ENCODE measurements around the gene ANKRD44.

DNA sequence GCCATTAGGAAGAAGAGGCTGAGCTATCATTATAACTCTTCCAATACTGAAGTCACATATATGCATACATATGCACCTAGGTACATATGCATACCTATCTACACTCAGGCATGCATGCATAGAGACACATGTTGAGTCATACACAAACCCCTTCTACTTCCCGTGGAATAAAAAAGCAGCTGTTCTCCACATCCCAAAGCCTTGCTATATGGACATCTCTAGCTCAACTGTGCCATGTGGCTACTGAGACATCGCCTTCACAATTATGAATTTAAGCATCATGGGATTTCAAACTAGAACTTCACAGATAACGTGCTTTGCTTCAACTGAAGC is 120.5 kb downstream of the ANKRD44 start:
- TF ChIP-seq RFX5 (IDR thresholded peaks at IDR 0.05; ENCODE audit: borderline replicate concordance, low read depth, low read length): no peak
- TF ChIP-seq, protein P1, sequence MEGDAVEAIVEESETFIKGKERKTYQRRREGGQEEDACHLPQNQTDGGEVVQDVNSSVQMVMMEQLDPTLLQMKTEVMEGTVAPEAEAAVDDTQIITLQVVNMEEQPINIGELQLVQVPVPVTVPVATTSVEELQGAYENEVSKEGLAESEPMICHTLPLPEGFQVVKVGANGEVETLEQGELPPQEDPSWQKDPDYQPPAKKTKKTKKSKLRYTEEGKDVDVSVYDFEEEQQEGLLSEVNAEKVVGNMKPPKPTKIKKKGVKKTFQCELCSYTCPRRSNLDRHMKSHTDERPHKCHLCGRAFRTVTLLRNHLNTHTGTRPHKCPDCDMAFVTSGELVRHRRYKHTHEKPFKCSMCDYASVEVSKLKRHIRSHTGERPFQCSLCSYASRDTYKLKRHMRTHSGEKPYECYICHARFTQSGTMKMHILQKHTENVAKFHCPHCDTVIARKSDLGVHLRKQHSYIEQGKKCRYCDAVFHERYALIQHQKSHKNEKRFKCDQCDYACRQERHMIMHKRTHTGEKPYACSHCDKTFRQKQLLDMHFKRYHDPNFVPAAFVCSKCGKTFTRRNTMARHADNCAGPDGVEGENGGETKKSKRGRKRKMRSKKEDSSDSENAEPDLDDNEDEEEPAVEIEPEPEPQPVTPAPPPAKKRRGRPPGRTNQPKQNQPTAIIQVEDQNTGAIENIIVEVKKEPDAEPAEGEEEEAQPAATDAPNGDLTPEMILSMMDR (IDR thresholded peaks at IDR 0.05; ENCODE audit: control extremely low read depth in 1 of 3, insufficient read depth in 1 of 3, low read depth in 1 of 3, low read length in 3 of 3): no peak
- no peak for TF ChIP-seq CREB1 (IDR thresholded peaks at IDR 0.05)
- TF ChIP-seq GABPA (IDR thresholded peaks at IDR 0.05; ENCODE audit: borderline replicate concordance, insufficient read depth, low read length): no peak
- no peak for TF ChIP-seq POLR2AphosphoS5 (IDR thresholded peaks at IDR 0.05; ENCODE audit: low read depth, low read length)
- no peak for TF ChIP-seq RXRA (IDR thresholded peaks at IDR 0.05; ENCODE audit: insufficient read depth, low read depth, low read length)
- TF ChIP-seq EGR1 (IDR thresholded peaks at IDR 0.05; ENCODE audit: borderline replicate concordance, low read depth, low read length): no peak
- no peak for TF ChIP-seq BCL11A (IDR thresholded peaks at IDR 0.05; ENCODE audit: low read depth in 2 of 2, low read length in 2 of 2)
- no peak for TF ChIP-seq SP1 (IDR thresholded peaks at IDR 0.05; ENCODE audit: low read depth, low read length)

All from H1 (cell line).